CD8-positive, alpha-beta memory T cell (primary cell): ENCODE data around the gene PSAP. TPM values are rescaled to one million over a fixed set of nuclear protein-coding genes. Genes with fewer than 3 reads are reported as not detected.

Experiments used
- CTCF ChIA-PET: fragments of 350-600 bp; sonication (Branson Sonifier 250); formaldehyde crosslinking; loops from one replicate; lab custom pipeline; 2021; ENCODE audit warnings: antibody characterized with exemption; lab: Charles Lee
- POLR2A ChIA-PET: fragments of 350-600 bp; sonication (Branson Sonifier 250); formaldehyde crosslinking; loops from one replicate; lab custom pipeline; 2021; ENCODE audit warnings: antibody characterized with exemption; lab: Charles Lee
- DNase-seq, 5 donors: peaks; one replicate each; pipeline versions ENCODE4 v3.0.0 to v3.0.0-alpha.2; 2020 to 2022; ENCODE audit warnings: mixed read lengths in 1 of 5
- H3K27ac ChIP-seq: one replicate; pipeline ENCODE4 v1.7.0; 2013; ENCODE audit warnings: low read depth, mild to moderate bottlenecking, low read length, moderate library complexity
- H3K27me3 ChIP-seq: 2 replicates; pipeline ENCODE4 v1.7.0; 2013; ENCODE audit warnings: low read length, mild to moderate bottlenecking; ENCODE audit not compliant: insufficient read depth, poor library complexity, severe bottlenecking
- H3K36me3 ChIP-seq: 2 replicates; pipeline ENCODE4 v1.7.0; 2013; ENCODE audit warnings: mild to moderate bottlenecking, low read length, moderate library complexity; ENCODE audit not compliant: insufficient read depth
- H3K4me1 ChIP-seq: 2 replicates; pipeline ENCODE4 v1.7.0; 2013; ENCODE audit warnings: mild to moderate bottlenecking, low read length, moderate library complexity; ENCODE audit not compliant: insufficient read depth
- H3K4me3 ChIP-seq: 2 replicates; pipeline ENCODE4 v1.7.0; 2013; ENCODE audit warnings: mild to moderate bottlenecking, low read length
- H3K9me3 ChIP-seq: 2 replicates; pipeline ENCODE4 v1.7.0; 2013; ENCODE audit warnings: mild to moderate bottlenecking, low read length
- H3K27ac Mint-ChIP-seq, 8 donors: one replicate each; pipeline ENCODE4 v1.8.0; 2020 to 2021; ENCODE audit warnings: mixed read lengths in 8 of 8, mild to moderate bottlenecking in 6 of 8, inconsistent platforms in 3 of 8, moderate library complexity in 3 of 8
- H3K27me3 Mint-ChIP-seq, 2 donors: one replicate each; pipeline ENCODE4 v1.8.0; 2020 to 2021; ENCODE audit warnings: mixed read lengths in 2 of 2, mild to moderate bottlenecking in 1 of 2, moderate library complexity in 1 of 2
- H3K36me3 Mint-ChIP-seq, 3 donors: one replicate each; pipeline ENCODE4 v1.8.0; 2020 to 2021; ENCODE audit warnings: mixed read lengths in 3 of 3, inconsistent platforms in 1 of 3, mild to moderate bottlenecking in 1 of 3
- H3K4me1 Mint-ChIP-seq, 3 donors: one replicate each; pipeline ENCODE4 v1.8.0; 2020 to 2021; ENCODE audit warnings: mixed read lengths in 3 of 3, inconsistent platforms in 1 of 3, mild to moderate bottlenecking in 1 of 3
- H3K4me3 Mint-ChIP-seq, 7 donors: one replicate each; pipeline ENCODE4 v1.8.0; 2020 to 2021; ENCODE audit warnings: mixed read lengths in 7 of 7, mild to moderate bottlenecking in 6 of 7, moderate library complexity in 4 of 7, inconsistent platforms in 2 of 7
- H3K9me3 Mint-ChIP-seq, 5 donors: one replicate each; pipeline ENCODE4 v1.8.0; 2020 to 2022; ENCODE audit warnings: mixed read lengths in 5 of 5, mild to moderate bottlenecking in 3 of 5, moderate library complexity in 2 of 5, inconsistent platforms in 1 of 5
- polyA plus RNA-seq: library from polyadenylated mRNA; unstranded; fragments of 300-500 nt; fragmentation: Illumina TruSeq; gene quantifications from one replicate; pipeline ENCODE4 v1.2.3, GENCODE V29; 2021
- total RNA-seq, 2 experiments: library from RNA; stranded (reverse); gene quantifications; one replicate each; pipeline ENCODE4 v1.2.3, GENCODE V29; 2021

Gene PSAP
- total and polyA plus RNA-seq, 3 experiments from 2014 or later: 115 to 432 (median 119) TPM

DNA sequence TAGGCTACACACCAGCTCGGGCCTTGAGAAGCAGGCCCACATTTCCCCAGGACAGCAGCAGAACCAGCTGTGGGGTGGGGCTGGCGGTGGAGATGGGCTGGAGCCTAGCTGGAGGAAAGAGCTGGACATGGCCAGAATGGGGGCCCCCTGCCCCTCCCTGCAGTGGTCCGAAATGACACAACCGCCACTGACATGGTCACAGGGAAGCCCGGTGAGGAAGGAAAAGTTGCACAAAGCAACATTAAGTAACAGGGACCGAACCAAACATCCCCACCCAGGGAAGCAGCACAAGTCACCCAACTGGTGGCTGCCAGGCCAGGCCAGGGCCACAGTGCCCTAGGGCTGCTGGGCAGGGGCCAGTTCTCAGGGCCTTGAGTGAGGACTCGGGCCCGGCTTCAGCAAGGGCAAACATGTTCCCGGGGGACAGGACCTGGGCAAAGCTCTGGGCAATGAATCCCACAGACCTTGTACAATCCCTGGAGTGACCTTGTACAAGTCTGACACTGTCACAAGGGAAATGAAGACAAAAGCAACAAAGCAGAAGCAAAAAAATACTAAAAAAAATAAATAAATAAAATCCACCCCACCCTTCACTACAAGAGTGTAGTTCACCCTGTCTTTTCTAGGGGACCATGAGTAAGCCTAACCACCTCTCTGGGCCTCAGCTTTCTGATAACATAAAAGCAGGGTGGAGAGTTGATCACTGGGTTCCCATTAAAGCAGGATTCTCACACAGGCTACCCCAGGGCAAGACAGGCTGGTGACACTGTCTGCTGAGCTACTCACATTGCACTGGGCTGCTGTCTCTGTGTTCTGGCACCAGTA lies 33.0 kb downstream of the PSAP start:
- POLR2A ChIA-PET: no interaction called here
- CTCF ChIA-PET: no interaction called here

DNA sequence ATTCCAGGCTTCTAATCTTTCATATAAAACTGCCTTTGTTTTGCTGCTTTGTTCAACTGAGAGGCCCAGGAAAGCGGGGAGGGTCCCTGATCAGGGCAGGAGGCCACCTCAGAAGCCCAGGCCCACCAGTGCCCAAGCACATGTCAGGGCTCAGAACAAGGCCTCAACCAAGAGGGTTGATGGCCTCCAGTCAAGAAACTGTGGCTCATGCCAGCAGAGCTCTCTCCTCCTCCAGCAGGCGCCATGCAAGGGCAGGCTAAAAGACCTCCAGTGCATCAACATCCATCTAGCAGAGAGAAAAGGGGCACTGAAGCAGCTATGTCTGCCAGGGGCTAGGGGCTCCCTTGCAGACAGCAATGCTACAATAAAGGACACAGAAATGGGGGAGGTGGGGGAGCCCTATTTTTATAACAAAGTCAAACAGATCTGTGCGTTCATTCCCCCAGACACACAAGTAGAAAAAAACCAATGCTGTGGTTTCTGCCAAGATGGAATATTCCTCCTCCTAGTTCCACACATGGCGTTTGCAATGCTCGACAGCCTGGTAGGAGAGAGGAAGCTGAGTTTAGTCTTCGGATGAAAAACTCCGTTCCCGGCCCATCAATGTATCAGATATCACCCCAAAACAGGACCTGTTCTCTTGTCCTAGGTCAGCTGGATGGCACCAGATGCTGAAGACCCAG lies 34.0 kb downstream of the PSAP start:
- no peak overlapping the region for H3K27ac ChIP-seq
- Mint-ChIP-seq H3K27ac (peak overlapping the region in 4 of 8 donors; percentile 17 to 32 (median 19)), H3K27me3 (no peaks in the 10 kb centered on the region), H3K9me3 (no peaks in the 10 kb centered on the region), H3K36me3 (peaks cover 0 to 77% (median 26%) of the 10 kb centered on the region in 3 donors), H3K4me1 (peaks cover under 1 to 5% (median under 1%) of the 10 kb centered on the region in 3 donors), H3K4me3 (no peak overlapping the region)
- peak in 1 of 5 donors; percentile 13 for DNase-seq
- no peaks in the 10 kb centered on the region for H3K27me3 ChIP-seq
- no peak overlapping the region for H3K4me3 ChIP-seq
- POLR2A ChIA-PET: no interaction called here
- H3K9me3 ChIP-seq: no peaks in the 10 kb centered on the region
- CTCF ChIA-PET: no interaction called here
- H3K4me1 ChIP-seq: peaks cover 1% of the 10 kb centered on the region
- peaks cover 45% of the 10 kb centered on the region for H3K36me3 ChIP-seq

More for the DNA sequence above, 33.0 kb downstream of the PSAP start:
- H3K36me3 Mint-ChIP-seq: peaks cover 0 to 86% (median 29%) of the 10 kb centered on the region in 3 donors
- peaks cover 7 to 11% (median 7%) of the 10 kb centered on the region in 3 donors for H3K4me1 Mint-ChIP-seq
- Histone ChIP-seq H3K27me3 (no peaks in the 10 kb centered on the region), H3K9me3 (no peaks in the 10 kb centered on the region), H3K27ac (no peak overlapping the region), H3K36me3 (peaks cover 45% of the 10 kb centered on the region), H3K4me3 (no peak overlapping the region), H3K4me1 (no peaks in the 10 kb centered on the region)
- H3K27me3 Mint-ChIP-seq: no peaks in the 10 kb centered on the region
- H3K4me3 Mint-ChIP-seq: no peak overlapping the region
- H3K27ac Mint-ChIP-seq: peak overlapping the region in 1 of 8 donors; percentile 38
- no peaks in the 10 kb centered on the region for H3K9me3 Mint-ChIP-seq
- DNase-seq: no peak

DNA sequence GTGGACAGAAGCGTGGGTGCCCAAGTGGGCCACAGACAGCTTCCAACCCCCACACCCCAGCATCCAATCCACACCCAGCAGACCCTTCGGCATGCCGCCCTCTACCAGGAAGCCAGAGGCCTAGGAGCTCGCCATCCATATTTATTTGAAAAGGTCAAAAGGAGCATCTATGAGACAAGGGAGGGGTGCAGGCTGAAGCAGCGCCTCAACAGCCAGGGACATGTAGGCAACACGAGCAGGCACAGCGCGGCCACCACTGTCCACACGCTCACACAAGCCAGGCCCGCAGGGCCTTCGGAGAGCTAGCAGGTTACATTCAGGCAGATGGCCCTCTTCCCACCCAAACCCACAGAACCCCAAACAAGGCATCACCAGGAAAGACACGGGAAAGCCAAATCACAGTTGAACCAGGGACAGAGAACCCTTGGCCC lies 34.6 kb downstream of the PSAP start:
- Mint-ChIP-seq H3K4me3 (no peak overlapping the region), H3K36me3 (peaks cover 0 to 71% (median 24%) of the 10 kb centered on the region in 3 donors), H3K4me1 (no peaks in the 10 kb centered on the region), H3K9me3 (no peaks in the 10 kb centered on the region), H3K27me3 (no peaks in the 10 kb centered on the region), H3K27ac (peak overlapping the region in 1 of 8 donors; percentile 60)
- no peaks in the 10 kb centered on the region for H3K27me3 ChIP-seq
- ChIA-PET POLR2A (no interaction called here), CTCF (no interaction called here)
- no peaks in the 10 kb centered on the region for H3K9me3 ChIP-seq
- no peak overlapping the region for H3K27ac ChIP-seq
- peaks cover 5% of the 10 kb centered on the region for H3K4me1 ChIP-seq
- H3K4me3 ChIP-seq: no peak overlapping the region
- no peak for DNase-seq
- peaks cover 39% of the 10 kb centered on the region for H3K36me3 ChIP-seq

DNA sequence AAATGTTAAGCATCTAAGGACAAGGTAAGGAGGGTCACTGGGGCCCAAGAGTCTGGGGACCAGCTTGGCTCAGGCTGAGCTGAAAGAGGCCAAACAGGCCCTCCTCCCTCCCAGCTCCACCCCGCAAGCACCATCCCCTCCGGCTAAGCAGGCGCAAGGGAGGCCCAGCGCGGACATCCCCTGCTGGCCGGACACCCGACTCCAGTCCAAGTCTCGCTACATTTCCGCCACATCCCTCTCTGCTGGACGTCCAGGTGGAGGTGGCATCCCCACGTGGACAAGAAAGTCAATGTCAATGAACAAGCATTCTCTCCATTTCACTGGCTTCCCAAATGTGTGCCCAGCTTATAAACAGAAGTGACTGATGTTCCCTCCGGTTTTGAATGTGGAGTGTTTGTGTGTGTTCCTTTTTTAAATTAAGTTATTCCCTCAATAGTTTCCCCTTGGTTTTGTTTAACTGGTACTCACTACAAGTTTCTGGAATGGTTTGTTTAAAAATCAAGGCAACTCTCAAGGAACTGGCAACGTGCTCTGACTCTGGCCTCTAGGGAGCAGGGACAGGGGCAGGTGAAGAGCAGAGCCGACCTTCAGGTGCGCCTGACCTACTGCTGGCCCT lies 35.4 kb downstream of the PSAP start:
- no peaks in the 10 kb centered on the region for H3K4me1 Mint-ChIP-seq

DNA sequence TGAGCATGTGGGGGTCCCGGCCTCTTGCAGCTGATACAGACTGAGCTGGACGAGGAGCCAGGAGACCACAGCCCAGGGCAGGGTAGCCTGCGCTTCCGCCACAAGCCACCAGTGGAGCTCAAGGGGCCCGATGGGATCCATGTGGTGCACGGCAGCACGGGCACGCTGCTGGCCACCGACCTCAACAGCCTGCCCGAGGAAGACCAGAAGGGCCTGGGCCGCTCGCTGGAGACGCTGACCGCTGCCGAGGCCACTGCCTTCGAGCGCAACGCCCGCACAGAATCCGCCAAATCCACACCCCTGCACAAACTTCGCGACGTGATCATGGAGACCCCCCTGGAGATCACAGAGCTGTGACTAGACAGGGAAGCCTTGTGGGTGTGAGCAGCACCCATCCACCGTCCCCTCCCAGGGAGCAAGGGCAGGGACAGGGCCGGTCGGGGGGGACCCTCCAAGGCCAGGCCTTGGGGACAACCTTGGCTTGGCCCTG lies 36.1 kb downstream of the PSAP start:
- Histone ChIP-seq H3K4me3 (no peak overlapping the region), H3K36me3 (peaks cover 24% of the 10 kb centered on the region), H3K27me3 (no peaks in the 10 kb centered on the region), H3K9me3 (no peaks in the 10 kb centered on the region), H3K4me1 (peaks cover 5% of the 10 kb centered on the region), H3K27ac (no peak overlapping the region)
- H3K36me3 Mint-ChIP-seq: peaks cover 0 to 56% (median 20%) of the 10 kb centered on the region in 3 donors
- no peaks in the 10 kb centered on the region for H3K9me3 Mint-ChIP-seq
- no peaks in the 10 kb centered on the region for H3K27me3 Mint-ChIP-seq
- DNase-seq: peak in 1 of 5 donors; percentile 42
- CTCF ChIA-PET: interaction anchor here (1.0 to 1.8 kb wide), 2 partner anchors 81 to 107 kb away, joined by 3 to 5 read pairs; no protein-coding TSS in a partner anchor
- H3K4me1 Mint-ChIP-seq: no peaks in the 10 kb centered on the region
- POLR2A ChIA-PET: no interaction called here
- no peak overlapping the region for H3K4me3 Mint-ChIP-seq
- H3K27ac Mint-ChIP-seq: peak overlapping the region in 1 of 8 donors; percentile 58

More for the DNA sequence above, 35.4 kb downstream of the PSAP start:
- peak overlapping the region in 2 of 8 donors; percentile 34 to 52 for H3K27ac Mint-ChIP-seq
- ChIA-PET CTCF (interaction anchor here (1.0 kb wide), 1 partner anchor 81 kb away, joined by 3 read pairs; no protein-coding TSS in a partner anchor), POLR2A (no interaction called here)
- no peaks in the 10 kb centered on the region for H3K27me3 Mint-ChIP-seq
- peaks cover 0 to 63% (median 21%) of the 10 kb centered on the region in 3 donors for H3K36me3 Mint-ChIP-seq
- DNase-seq: no peak
- no peak overlapping the region for H3K27ac ChIP-seq
- H3K4me3 Mint-ChIP-seq: no peak overlapping the region
- no peaks in the 10 kb centered on the region for H3K9me3 Mint-ChIP-seq
- no peaks in the 10 kb centered on the region for H3K9me3 ChIP-seq
- peaks cover 5% of the 10 kb centered on the region for H3K4me1 ChIP-seq
- H3K4me3 ChIP-seq: no peak overlapping the region
- H3K36me3 ChIP-seq: peaks cover 31% of the 10 kb centered on the region
- H3K27me3 ChIP-seq: no peaks in the 10 kb centered on the region

DNA sequence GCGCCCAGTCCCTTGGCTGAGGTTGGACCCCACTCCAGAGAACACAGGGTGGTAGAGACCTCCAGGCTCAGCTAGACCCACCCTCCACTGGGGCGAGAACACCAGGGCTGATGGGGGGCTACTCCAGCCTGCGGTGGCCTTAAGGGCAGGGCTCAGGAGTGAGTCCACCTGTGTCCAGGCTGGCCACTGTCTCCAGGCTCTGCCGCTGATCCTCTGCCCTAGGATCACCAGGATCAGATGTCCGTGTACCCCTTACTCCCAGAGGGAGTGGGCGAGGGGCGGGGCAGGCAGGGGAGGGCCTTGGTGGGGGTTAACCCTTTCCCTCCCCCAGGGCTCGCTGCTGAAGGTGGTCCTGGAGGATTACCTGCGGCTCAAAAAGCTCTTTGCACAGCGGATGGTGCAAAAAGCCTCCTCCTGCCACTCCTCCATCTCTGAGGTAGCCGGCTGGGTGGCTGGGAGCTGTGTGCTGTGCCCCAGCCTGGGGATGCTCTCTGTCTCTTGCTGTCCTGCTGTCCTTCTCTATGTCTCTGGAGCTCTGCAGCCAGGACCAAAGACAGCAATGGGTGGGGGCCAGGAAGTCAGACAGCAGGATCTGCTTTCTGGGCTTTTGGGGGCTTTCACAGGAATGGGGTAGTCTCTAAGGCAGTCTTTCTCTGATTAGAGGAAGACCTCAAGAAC lies 38.0 kb downstream of the PSAP start:
- Histone ChIP-seq H3K9me3 (no peaks in the 10 kb centered on the region), H3K36me3 (peaks cover 10% of the 10 kb centered on the region), H3K27me3 (no peaks in the 10 kb centered on the region), H3K27ac (no peak overlapping the region), H3K4me3 (no peak overlapping the region), H3K4me1 (peaks cover 5% of the 10 kb centered on the region)
- H3K27me3 Mint-ChIP-seq: no peaks in the 10 kb centered on the region
- no peak for DNase-seq
- H3K9me3 Mint-ChIP-seq: no peaks in the 10 kb centered on the region
- no peak overlapping the region for H3K4me3 Mint-ChIP-seq
- peaks cover 2 to 37% (median 11%) of the 10 kb centered on the region in 3 donors for H3K36me3 Mint-ChIP-seq
- H3K4me1 Mint-ChIP-seq: no peaks in the 10 kb centered on the region
- CTCF ChIA-PET: interaction anchor here (0.7 to 3.0 kb wide), 10 partner anchors 9 to 498 kb away, joined by 3 to 20 read pairs (median 4); partner anchors contain the start of genes SLC29A3 and VSIR
- POLR2A ChIA-PET: no interaction called here
- no peak overlapping the region for H3K27ac Mint-ChIP-seq
